Measurements from ENCODE around the gene CAAP1. TPM values are rescaled to one million over a fixed set of nuclear protein-coding genes. Genes with fewer than 3 reads are reported as not detected.

CAAP1 gene
- total and polyA plus RNA-seq, 4 donors, result 8.9 to 19.6 (median 11.3) TPM

DNA sequence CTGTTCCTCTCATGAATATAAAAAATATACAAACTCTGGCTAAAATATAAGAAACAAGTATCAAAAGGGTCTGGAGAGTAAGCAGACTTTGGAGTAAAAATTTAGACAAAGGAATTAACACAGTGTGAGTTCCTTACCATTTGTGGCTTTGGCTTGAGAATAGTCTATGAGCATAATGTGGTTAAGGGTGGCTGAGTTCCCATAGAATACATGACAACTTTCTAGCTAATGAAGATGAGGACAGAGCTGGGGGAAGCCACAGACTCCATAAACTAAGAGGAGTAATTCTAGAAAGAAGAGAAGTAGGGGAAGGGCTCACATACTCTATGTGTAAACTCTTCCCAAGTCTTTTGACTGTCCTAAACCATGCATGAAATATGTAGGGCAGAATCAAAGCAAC lies 79.4 kb downstream of the CAAP1 start (continued):
- TF ChIP-seq YY1 (IDR thresholded peaks at IDR 0.05) (no peak), FOXA1 (IDR thresholded peaks at IDR 0.05) (no peak), JUND (IDR thresholded peaks at IDR 0.05) (no peak), HNF4G (IDR thresholded peaks at IDR 0.05) (no peak)

DNA sequence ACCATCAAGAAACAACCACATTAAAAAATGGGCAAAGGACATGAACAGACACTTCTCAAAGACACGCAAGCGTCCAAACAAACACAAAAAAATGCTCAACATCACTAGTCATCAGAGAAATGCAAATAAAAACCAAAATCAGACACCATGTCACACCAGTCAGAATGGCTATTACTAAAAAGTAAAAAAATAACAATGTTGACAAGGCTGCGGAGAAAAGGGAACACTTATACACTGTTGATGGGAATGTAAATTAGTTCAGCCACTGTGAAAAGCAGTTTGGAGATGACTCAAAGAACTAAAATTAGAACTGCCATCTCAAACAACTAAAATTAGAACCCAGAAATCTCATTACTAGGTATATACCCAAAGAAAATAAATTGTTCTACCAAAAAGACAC lies 80.4 kb downstream of the CAAP1 start:
- TF ChIP-seq HNF4G (IDR thresholded peaks at IDR 0.05), result no peak
- no peak for TF ChIP-seq RXRA (IDR thresholded peaks at IDR 0.05)
- TF ChIP-seq, protein P1, sequence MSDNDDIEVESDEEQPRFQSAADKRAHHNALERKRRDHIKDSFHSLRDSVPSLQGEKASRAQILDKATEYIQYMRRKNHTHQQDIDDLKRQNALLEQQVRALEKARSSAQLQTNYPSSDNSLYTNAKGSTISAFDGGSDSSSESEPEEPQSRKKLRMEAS (IDR thresholded peaks at IDR 0.05), result no peak
- no peak for TF ChIP-seq NR2F2 (IDR thresholded peaks at IDR 0.05)
- no peak for TF ChIP-seq FOXA1 (IDR thresholded peaks at IDR 0.05)
- TF ChIP-seq, protein P2, sequence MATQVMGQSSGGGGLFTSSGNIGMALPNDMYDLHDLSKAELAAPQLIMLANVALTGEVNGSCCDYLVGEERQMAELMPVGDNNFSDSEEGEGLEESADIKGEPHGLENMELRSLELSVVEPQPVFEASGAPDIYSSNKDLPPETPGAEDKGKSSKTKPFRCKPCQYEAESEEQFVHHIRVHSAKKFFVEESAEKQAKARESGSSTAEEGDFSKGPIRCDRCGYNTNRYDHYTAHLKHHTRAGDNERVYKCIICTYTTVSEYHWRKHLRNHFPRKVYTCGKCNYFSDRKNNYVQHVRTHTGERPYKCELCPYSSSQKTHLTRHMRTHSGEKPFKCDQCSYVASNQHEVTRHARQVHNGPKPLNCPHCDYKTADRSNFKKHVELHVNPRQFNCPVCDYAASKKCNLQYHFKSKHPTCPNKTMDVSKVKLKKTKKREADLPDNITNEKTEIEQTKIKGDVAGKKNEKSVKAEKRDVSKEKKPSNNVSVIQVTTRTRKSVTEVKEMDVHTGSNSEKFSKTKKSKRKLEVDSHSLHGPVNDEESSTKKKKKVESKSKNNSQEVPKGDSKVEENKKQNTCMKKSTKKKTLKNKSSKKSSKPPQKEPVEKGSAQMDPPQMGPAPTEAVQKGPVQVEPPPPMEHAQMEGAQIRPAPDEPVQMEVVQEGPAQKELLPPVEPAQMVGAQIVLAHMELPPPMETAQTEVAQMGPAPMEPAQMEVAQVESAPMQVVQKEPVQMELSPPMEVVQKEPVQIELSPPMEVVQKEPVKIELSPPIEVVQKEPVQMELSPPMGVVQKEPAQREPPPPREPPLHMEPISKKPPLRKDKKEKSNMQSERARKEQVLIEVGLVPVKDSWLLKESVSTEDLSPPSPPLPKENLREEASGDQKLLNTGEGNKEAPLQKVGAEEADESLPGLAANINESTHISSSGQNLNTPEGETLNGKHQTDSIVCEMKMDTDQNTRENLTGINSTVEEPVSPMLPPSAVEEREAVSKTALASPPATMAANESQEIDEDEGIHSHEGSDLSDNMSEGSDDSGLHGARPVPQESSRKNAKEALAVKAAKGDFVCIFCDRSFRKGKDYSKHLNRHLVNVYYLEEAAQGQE (IDR thresholded peaks at IDR 0.05), result no peak
- TF ChIP-seq HNF4A (conservative IDR thresholded peaks at IDR 0.05), result no peak
- TF ChIP-seq FOXA2 (IDR thresholded peaks at IDR 0.05), result no peak
- no peak for TF ChIP-seq GABPA (IDR thresholded peaks at IDR 0.05 in 1 of 2, conservative IDR thresholded peaks at IDR 0.05 in 1 of 2)
- TF ChIP-seq, protein P3, sequence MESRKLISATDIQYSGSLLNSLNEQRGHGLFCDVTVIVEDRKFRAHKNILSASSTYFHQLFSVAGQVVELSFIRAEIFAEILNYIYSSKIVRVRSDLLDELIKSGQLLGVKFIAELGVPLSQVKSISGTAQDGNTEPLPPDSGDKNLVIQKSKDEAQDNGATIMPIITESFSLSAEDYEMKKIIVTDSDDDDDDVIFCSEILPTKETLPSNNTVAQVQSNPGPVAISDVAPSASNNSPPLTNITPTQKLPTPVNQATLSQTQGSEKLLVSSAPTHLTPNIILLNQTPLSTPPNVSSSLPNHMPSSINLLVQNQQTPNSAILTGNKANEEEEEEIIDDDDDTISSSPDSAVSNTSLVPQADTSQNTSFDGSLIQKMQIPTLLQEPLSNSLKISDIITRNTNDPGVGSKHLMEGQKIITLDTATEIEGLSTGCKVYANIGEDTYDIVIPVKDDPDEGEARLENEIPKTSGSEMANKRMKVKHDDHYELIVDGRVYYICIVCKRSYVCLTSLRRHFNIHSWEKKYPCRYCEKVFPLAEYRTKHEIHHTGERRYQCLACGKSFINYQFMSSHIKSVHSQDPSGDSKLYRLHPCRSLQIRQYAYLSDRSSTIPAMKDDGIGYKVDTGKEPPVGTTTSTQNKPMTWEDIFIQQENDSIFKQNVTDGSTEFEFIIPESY (IDR thresholded peaks at IDR 0.05), result no peak
- TF ChIP-seq SP1 (IDR thresholded peaks at IDR 0.05), result no peak
- TF ChIP-seq YY1 (IDR thresholded peaks at IDR 0.05), result no peak
- Histone ChIP-seq H3K4me1 (ENCODE audit: control insufficient read depth in 4 of 4, insufficient read depth in 4 of 4, low read length in 3 of 4) (no peaks in the 10 kb centered on the region), H3K27ac (ENCODE audit: low read depth in 1 of 2, low read length in 2 of 2) (no peak overlapping the region), H3K4me3 (ENCODE audit: low read depth in 1 of 3, low read length in 3 of 3) (no peak overlapping the region), H3K9ac (ENCODE audit: low read depth in 1 of 2, low read length in 2 of 2) (no peak overlapping the region), H3K9me3 (ENCODE audit: control insufficient read depth in 4 of 4, low read length in 3 of 4) (no peaks in the 10 kb centered on the region), H3K27me3 (ENCODE audit: control insufficient read depth in 4 of 4, insufficient read depth in 4 of 4, low read length in 3 of 4) (no peaks in the 10 kb centered on the region), H3K36me3 (ENCODE audit: control insufficient read depth in 4 of 4, insufficient read depth in 3 of 4, low read depth in 1 of 4, low read length in 3 of 4) (no peaks in the 10 kb centered on the region)
- WGBS, result 89% methylated on average over 3 of the region's 3 CpGs
- no peak for DNase-seq (ENCODE audit: low spot score)

DNA sequence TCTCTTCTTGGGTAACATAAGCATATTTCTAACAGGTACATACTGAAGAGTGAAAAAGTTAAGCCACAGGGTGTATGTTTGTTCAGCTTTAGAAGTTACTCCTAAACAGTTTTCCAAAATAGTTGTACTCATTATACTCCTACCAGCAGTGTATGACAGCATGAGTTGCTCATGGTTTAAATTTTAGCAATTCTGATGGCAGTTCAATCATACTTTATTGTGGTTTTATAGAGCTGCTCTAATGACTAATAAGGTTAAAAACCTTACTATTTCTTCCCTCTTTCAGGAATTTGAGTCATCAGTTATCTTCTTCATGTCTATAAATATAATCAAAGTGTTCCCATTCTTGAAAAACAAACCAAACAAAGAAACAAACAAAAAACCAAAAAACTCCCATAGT lies 81.5 kb downstream of the CAAP1 start:
- TF ChIP-seq YY1 (IDR thresholded peaks at IDR 0.05), result no peak
- TF ChIP-seq, protein P1 (IDR thresholded peaks at IDR 0.05), result no peak
- TF ChIP-seq, protein P2 (IDR thresholded peaks at IDR 0.05), result no peak
- Histone ChIP-seq H3K9ac (ENCODE audit: low read depth in 1 of 2, low read length in 2 of 2) (no peak overlapping the region), H3K9me3 (ENCODE audit: control insufficient read depth in 4 of 4, low read length in 3 of 4) (no peaks in the 10 kb centered on the region), H3K4me3 (ENCODE audit: low read depth in 1 of 3, low read length in 3 of 3) (no peak overlapping the region), H3K27ac (ENCODE audit: low read depth in 1 of 2, low read length in 2 of 2) (no peak overlapping the region), H3K4me1 (ENCODE audit: control insufficient read depth in 4 of 4, insufficient read depth in 4 of 4, low read length in 3 of 4) (no peaks in the 10 kb centered on the region), H3K36me3 (ENCODE audit: control insufficient read depth in 4 of 4, insufficient read depth in 3 of 4, low read depth in 1 of 4, low read length in 3 of 4) (no peaks in the 10 kb centered on the region), H3K27me3 (ENCODE audit: control insufficient read depth in 4 of 4, insufficient read depth in 4 of 4, low read length in 3 of 4) (no peaks in the 10 kb centered on the region)
- no peak for DNase-seq (ENCODE audit: low spot score)

Measured in liver (tissue), 9 donors.